ENCODE data around the gene GLP1R. TPM values are rescaled to one million over a fixed set of nuclear protein-coding genes. Genes with fewer than 3 reads are reported as not detected.

GLP1R gene
- total and polyA plus RNA-seq, 4 donors, result 0.06 to 1.3 (median 0.13) TPM

DNA sequence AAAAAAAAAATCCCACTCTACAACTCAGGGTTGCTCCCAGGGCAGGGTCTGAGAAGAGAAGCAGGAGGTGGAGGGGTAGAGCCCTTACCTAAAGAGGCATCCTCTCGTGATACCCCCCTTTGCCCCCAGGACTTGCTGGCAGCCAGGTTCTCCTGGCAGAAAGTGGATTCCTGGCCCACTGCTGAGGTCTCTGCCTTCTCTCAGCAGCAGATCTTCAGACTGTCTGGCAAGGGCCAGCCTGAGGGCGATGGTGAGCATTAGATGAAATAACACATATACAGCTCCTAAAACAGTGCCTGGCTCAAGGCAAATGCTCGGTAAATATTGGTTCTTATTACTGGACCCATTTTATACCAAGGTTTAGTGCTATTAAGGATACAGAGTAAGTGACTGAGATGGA lies 4.8 kb upstream of the GLP1R start:
- Histone ChIP-seq H3K27me3 (ENCODE audit: control insufficient read depth in 3 of 3, insufficient read depth in 3 of 3, low read length in 2 of 3) (peaks cover 0 to 21% (median 15%) of the 10 kb centered on the region in 3 donors), H3K9ac (ENCODE audit: insufficient read depth in 1 of 2, low read length in 2 of 2) (no peak overlapping the region), H3K4me3 (no peak overlapping the region), H3K4me1 (ENCODE audit: control insufficient read depth in 5 of 5, insufficient read depth in 5 of 5, low read length in 5 of 5) (peaks cover 0 to 2% (median 0%) of the 10 kb centered on the region in 5 donors), H3K27ac (ENCODE audit: low read depth in 1 of 2, low read length in 1 of 2) (no peak overlapping the region), H3K9me3 (ENCODE audit: control insufficient read depth in 4 of 4, insufficient read depth in 3 of 4, low read length in 3 of 4) (peaks cover 0 to 4% (median 0%) of the 10 kb centered on the region in 4 donors), H3K36me3 (ENCODE audit: control insufficient read depth in 4 of 4, insufficient read depth in 4 of 4, low read length in 4 of 4) (no peaks in the 10 kb centered on the region)
- TF ChIP-seq, protein P1, sequence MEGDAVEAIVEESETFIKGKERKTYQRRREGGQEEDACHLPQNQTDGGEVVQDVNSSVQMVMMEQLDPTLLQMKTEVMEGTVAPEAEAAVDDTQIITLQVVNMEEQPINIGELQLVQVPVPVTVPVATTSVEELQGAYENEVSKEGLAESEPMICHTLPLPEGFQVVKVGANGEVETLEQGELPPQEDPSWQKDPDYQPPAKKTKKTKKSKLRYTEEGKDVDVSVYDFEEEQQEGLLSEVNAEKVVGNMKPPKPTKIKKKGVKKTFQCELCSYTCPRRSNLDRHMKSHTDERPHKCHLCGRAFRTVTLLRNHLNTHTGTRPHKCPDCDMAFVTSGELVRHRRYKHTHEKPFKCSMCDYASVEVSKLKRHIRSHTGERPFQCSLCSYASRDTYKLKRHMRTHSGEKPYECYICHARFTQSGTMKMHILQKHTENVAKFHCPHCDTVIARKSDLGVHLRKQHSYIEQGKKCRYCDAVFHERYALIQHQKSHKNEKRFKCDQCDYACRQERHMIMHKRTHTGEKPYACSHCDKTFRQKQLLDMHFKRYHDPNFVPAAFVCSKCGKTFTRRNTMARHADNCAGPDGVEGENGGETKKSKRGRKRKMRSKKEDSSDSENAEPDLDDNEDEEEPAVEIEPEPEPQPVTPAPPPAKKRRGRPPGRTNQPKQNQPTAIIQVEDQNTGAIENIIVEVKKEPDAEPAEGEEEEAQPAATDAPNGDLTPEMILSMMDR (IDR thresholded peaks at IDR 0.05; ENCODE audit: control extremely low read depth, extremely low read depth), result no peak
- ATAC-seq (ENCODE audit: insufficient read depth, low FRiP score), result no peak
- no peak for DNase-seq
- 91 to 99% methylated on average over 3 of the region's 3 CpGs for WGBS, 2 donors

DNA sequence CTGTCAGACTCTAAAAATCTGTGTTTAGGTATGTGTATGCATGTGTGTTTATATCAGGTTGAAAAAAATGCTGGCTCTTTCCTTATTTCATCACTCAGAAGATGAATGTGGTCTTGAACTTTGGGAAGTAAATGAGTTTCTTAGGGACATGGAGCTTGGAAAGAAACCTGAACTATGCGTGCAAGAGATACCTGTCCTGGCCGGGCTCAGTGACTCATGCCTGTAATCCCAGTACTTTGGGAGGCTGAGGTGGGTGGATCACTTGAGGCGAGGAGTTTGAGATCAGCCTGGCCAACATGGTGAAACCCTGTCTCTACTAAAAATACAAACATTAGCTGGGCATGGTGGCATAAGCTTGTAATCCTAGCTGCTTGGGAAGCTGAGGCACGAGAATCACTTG lies 4.4 kb upstream of the GLP1R start:
- H3K9me3 ChIP-seq (ENCODE audit: control insufficient read depth in 4 of 4, insufficient read depth in 3 of 4, low read length in 3 of 4), result peaks cover 0 to 4% (median 0%) of the 10 kb centered on the region in 4 donors
- DNase-seq, result no peak
- no peak for ATAC-seq (ENCODE audit: insufficient read depth, low FRiP score)
- no peak overlapping the region for H3K27ac ChIP-seq (ENCODE audit: low read depth in 1 of 2, low read length in 1 of 2)
- no peak overlapping the region for H3K4me3 ChIP-seq
- TF ChIP-seq, protein P1 (IDR thresholded peaks at IDR 0.05; ENCODE audit: control extremely low read depth, extremely low read depth), result no peak
- WGBS, 2 donors, result 89 to 90% methylated on average over 4 of the region's 4 CpGs
- H3K4me1 ChIP-seq (ENCODE audit: control insufficient read depth in 5 of 5, insufficient read depth in 5 of 5, low read length in 5 of 5), result peaks cover 0 to 2% (median 0%) of the 10 kb centered on the region in 5 donors
- H3K9ac ChIP-seq (ENCODE audit: insufficient read depth in 1 of 2, low read length in 2 of 2), result no peak overlapping the region
- no peaks in the 10 kb centered on the region for H3K36me3 ChIP-seq (ENCODE audit: control insufficient read depth in 4 of 4, insufficient read depth in 4 of 4, low read length in 4 of 4)
- H3K27me3 ChIP-seq (ENCODE audit: control insufficient read depth in 3 of 3, insufficient read depth in 3 of 3, low read length in 2 of 3), result peaks cover 0 to 25% (median 15%) of the 10 kb centered on the region in 3 donors

DNA sequence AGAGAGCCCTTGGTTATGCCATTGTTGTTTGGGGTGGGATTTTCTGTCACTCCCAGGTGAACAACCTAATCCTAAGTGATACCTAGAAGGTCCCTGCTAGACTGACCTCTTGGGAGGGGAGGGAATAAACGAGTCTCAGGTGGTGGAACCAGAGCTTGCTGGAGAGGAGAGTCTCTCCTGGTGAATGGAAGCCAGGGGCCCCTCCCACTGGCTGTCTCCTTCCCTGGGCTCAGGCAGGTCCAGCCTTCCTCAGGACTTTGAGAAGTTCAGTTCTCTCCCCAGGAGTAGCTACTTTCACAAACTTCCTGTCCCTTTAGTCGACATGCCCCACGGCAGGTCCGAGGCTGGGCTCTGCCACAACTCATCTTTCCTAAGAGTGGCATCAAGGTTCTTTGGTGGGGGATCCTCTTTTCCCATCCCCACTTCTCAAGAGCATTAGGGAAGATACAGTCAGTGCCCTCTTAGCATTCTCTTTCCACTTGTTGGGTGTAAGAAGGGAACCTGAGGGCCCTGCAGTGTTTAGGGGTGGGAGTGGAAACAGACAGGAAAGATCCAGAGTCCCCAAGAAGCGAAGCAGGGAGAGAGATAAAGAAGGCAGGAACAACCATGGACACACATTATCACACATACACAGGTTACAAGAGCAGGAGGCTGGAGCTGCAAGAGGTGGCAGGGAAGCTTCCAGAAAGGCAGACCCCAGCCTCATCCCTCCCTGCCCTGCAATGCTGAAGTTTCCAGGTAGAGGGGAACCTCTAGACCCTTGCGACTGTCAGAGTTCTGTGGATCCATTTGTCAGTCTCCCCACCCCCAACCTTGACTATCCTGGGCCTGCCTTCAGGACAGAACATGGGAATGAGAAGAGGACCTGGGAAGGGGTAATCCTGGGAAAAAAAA lies 900 bp upstream of the GLP1R start:
- 44 to 66% methylated on average over 6 of the region's 6 CpGs for WGBS, 2 donors
- Histone ChIP-seq H3K9me3 (ENCODE audit: control insufficient read depth in 4 of 4, insufficient read depth in 3 of 4, low read length in 3 of 4) (no peaks in the 10 kb centered on the region), H3K27ac (ENCODE audit: low read depth in 1 of 2, low read length in 1 of 2) (no peak overlapping the region), H3K4me1 (ENCODE audit: control insufficient read depth in 5 of 5, insufficient read depth in 5 of 5, low read length in 5 of 5) (peaks cover 0 to 6% (median 0%) of the 10 kb centered on the region in 5 donors), H3K36me3 (ENCODE audit: control insufficient read depth in 4 of 4, insufficient read depth in 4 of 4, low read length in 4 of 4) (no peaks in the 10 kb centered on the region), H3K9ac (ENCODE audit: insufficient read depth in 1 of 2, low read length in 2 of 2) (no peak overlapping the region), H3K4me3 (no peak overlapping the region), H3K27me3 (ENCODE audit: control insufficient read depth in 3 of 3, insufficient read depth in 3 of 3, low read length in 2 of 3) (peaks cover 0 to 50% (median 20%) of the 10 kb centered on the region in 3 donors)
- ATAC-seq (ENCODE audit: insufficient read depth, low FRiP score) (no peak), DNase-seq (no peak)
- TF ChIP-seq, protein P1 (IDR thresholded peaks at IDR 0.05; ENCODE audit: control extremely low read depth, extremely low read depth), result no peak

Data from lung (tissue), 12 donors.